Measurements from ENCODE around the gene MOK. TPM values are rescaled to one million over a fixed set of nuclear protein-coding genes. Genes with fewer than 3 reads are reported as not detected.

MOK gene
- total RNA-seq, 1 donor from 2014 or later: 38.7 TPM

- Mint-ChIP-seq H3K27me3 (no peaks in the 10 kb centered on the region), H3K4me1 (ENCODE audit: low read depth) (no peaks in the 10 kb centered on the region), H3K27ac (no peak overlapping the region), H3K9me3 (ENCODE audit: low read depth) (no peaks in the 10 kb centered on the region), H3K36me3 (ENCODE audit: insufficient read depth) (peaks cover 12% of the 10 kb centered on the region), H3K4me3 (ENCODE audit: low read depth) (no peak overlapping the region)
- no peak for DNase-seq (ENCODE audit: low spot score, unreplicated experiment)
- no peak for TF ChIP-seq CTCF (IDR thresholded peaks at IDR 0.05; ENCODE audit: unreplicated experiment)
These were observed 43.4 kb upstream of the MOK start for GRCh38 chr14:102348376-102348775.

GRCh38 chr14:102346645-102347044 lies 41.7 kb upstream of the MOK start:
- H3K4me3 Mint-ChIP-seq (ENCODE audit: low read depth): no peak overlapping the region

GRCh38 chr14:102345232-102345631 lies 40.3 kb upstream of the MOK start:
- H3K4me3 Mint-ChIP-seq (ENCODE audit: low read depth): no peak overlapping the region
- DNase-seq (ENCODE audit: low spot score, unreplicated experiment): no peak
- H3K27ac Mint-ChIP-seq: no peak overlapping the region
- H3K27me3 Mint-ChIP-seq: no peaks in the 10 kb centered on the region
- H3K9me3 Mint-ChIP-seq (ENCODE audit: low read depth): no peaks in the 10 kb centered on the region
- peaks cover 12% of the 10 kb centered on the region for H3K36me3 Mint-ChIP-seq (ENCODE audit: insufficient read depth)
- H3K4me1 Mint-ChIP-seq (ENCODE audit: low read depth): no peaks in the 10 kb centered on the region
- TF ChIP-seq CTCF (IDR thresholded peaks at IDR 0.05; ENCODE audit: unreplicated experiment): no peak

More at GRCh38 chr14:102346645-102347044, 41.7 kb upstream of the MOK start:
- Mint-ChIP-seq H3K36me3 (ENCODE audit: insufficient read depth) (peaks cover 12% of the 10 kb centered on the region), H3K27me3 (no peaks in the 10 kb centered on the region), H3K4me1 (ENCODE audit: low read depth) (no peaks in the 10 kb centered on the region), H3K27ac (no peak overlapping the region), H3K9me3 (ENCODE audit: low read depth) (no peaks in the 10 kb centered on the region)
- DNase-seq (ENCODE audit: low spot score, unreplicated experiment): no peak
- TF ChIP-seq CTCF (IDR thresholded peaks at IDR 0.05; ENCODE audit: unreplicated experiment): no peak

GRCh38 chr14:102344485-102344884 lies 39.5 kb upstream of the MOK start:
- H3K27me3 Mint-ChIP-seq: no peaks in the 10 kb centered on the region
- H3K4me3 Mint-ChIP-seq (ENCODE audit: low read depth): no peak overlapping the region
- H3K4me1 Mint-ChIP-seq (ENCODE audit: low read depth): no peaks in the 10 kb centered on the region
- peaks cover 9% of the 10 kb centered on the region for H3K36me3 Mint-ChIP-seq (ENCODE audit: insufficient read depth)
- H3K27ac Mint-ChIP-seq: no peak overlapping the region
- no peaks in the 10 kb centered on the region for H3K9me3 Mint-ChIP-seq (ENCODE audit: low read depth)
- no peak for DNase-seq (ENCODE audit: low spot score, unreplicated experiment)
- no peak for TF ChIP-seq CTCF (IDR thresholded peaks at IDR 0.05; ENCODE audit: unreplicated experiment)

- no peaks in the 10 kb centered on the region for H3K9me3 Mint-ChIP-seq (ENCODE audit: low read depth)
- peaks cover 9% of the 10 kb centered on the region for H3K36me3 Mint-ChIP-seq (ENCODE audit: insufficient read depth)
- H3K27ac Mint-ChIP-seq: no peak overlapping the region
- DNase-seq (ENCODE audit: low spot score, unreplicated experiment): no peak
- no peak for TF ChIP-seq CTCF (IDR thresholded peaks at IDR 0.05; ENCODE audit: unreplicated experiment)
- no peak overlapping the region for H3K4me3 Mint-ChIP-seq (ENCODE audit: low read depth)
- no peaks in the 10 kb centered on the region for H3K27me3 Mint-ChIP-seq
- H3K4me1 Mint-ChIP-seq (ENCODE audit: low read depth): no peaks in the 10 kb centered on the region
These were observed 39.1 kb upstream of the MOK start for GRCh38 chr14:102344084-102344483.

Data from progenitor cell of endocrine pancreas (in vitro differentiated cells).